Activated T-helper 1 cell treated with anti-CD3 and anti-CD28 coated beads, Interleukin-12 subunit alpha, Interleukin-12 subunit beta, Interleukin-2, Interleukin-4 antibody, amounts not matched to agents 30 ng/mL and 10 ng/mL and 1 ng/mL, durations not matched to agents 14 hours and 24 hours and 36 hours (primary cell): ENCODE results near the gene CSMD2. TPM values are rescaled to one million over a fixed set of nuclear protein-coding genes. Genes with fewer than 3 reads are reported as not detected.

Experiments used
- DNase-seq: peaks from one replicate; pipeline ENCODE4 v3.0.0; 2021; ENCODE audit warnings: low spot score
- H3K27ac Mint-ChIP-seq: one replicate; pipeline ENCODE4 v1.8.0; 2021; ENCODE audit warnings: mild to moderate bottlenecking, mixed read lengths
- H3K27me3 Mint-ChIP-seq: one replicate; pipeline ENCODE4 v1.8.0; 2022; ENCODE audit warnings: mild to moderate bottlenecking, moderate library complexity, mixed read lengths; ENCODE audit not compliant: insufficient read depth
- H3K36me3 Mint-ChIP-seq: one replicate; pipeline ENCODE4 v1.8.0; 2021; ENCODE audit warnings: low read depth, mixed read lengths
- H3K4me1 Mint-ChIP-seq: one replicate; pipeline ENCODE4 v1.8.0; 2021; ENCODE audit warnings: low read depth, mixed read lengths
- H3K4me3 Mint-ChIP-seq: one replicate; pipeline ENCODE4 v1.8.0; 2021; ENCODE audit warnings: mild to moderate bottlenecking, moderate library complexity, mixed read lengths
- H3K9me3 Mint-ChIP-seq: one replicate; pipeline ENCODE4 v1.8.0; 2021; ENCODE audit warnings: mixed read lengths
- intact Hi-C: fragments of 100-400 bp; cut with micrococcal nuclease; formaldehyde crosslinking; loops from one replicate; pipeline ENCODE4 v1.15.1; 2024
- total RNA-seq: library from RNA; stranded (reverse); gene quantifications from 2 replicates; pipeline ENCODE4 v1.2.3, GENCODE V29; 2022

The CSMD2 gene
- total RNA-seq, 1 donor from 2014 or later: not detected

DNA sequence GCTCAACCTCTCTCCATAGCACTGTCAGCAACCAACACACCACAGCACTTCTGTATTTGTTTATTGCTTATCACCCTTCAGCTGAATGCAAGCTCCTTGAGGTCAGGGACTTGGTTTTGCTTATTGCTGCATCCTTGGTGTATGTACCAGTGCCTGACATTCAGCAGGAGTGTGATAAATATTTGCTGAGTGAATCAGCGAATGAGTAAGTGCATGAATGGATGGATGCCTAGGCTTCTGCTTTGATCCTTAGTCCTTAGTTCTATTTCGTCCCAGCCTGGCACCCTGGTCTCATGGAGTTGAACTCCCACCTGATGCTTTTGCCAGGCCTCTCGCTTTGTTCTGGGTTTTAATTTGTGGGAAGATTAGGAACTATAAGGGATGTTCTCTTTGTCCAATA lies 604.4 kb downstream of the CSMD2 start:
- Mint-ChIP-seq H3K4me1 (no peaks in the 10 kb centered on the region), H3K4me3 (no peak overlapping the region), H3K36me3 (no peaks in the 10 kb centered on the region), H3K27ac (no peak overlapping the region), H3K9me3 (peaks cover 6% of the 10 kb centered on the region), H3K27me3 (peaks cover 12% of the 10 kb centered on the region)
- DNase-seq: no peak
- intact Hi-C loops: no loop called here

DNA sequence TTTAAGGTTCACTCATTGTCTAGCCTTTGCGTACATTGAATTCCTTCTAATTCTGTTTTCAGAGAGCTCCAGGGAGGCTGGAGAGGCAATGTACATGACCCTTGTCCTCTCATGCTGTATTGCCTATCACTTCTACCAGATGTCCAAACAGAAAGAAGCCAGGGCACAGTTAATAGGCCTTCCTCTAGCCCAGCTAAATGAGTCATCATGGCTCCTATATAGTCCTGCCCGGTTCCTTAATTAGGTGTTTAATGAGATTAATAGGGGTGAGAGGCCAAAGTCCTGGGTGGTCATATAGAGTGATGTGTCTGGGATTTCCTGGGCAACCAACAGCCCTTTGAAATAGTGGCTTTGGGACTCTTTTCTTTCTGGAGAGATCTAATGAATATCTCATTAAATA lies 616.3 kb downstream of the CSMD2 start:
- intact Hi-C loops: no loop called here
- H3K9me3 Mint-ChIP-seq: peaks cover 4% of the 10 kb centered on the region
- no peak overlapping the region for H3K27ac Mint-ChIP-seq
- H3K4me1 Mint-ChIP-seq: no peaks in the 10 kb centered on the region
- H3K4me3 Mint-ChIP-seq: no peak overlapping the region
- no peak for DNase-seq
- no peaks in the 10 kb centered on the region for H3K36me3 Mint-ChIP-seq
- H3K27me3 Mint-ChIP-seq: no peaks in the 10 kb centered on the region

DNA sequence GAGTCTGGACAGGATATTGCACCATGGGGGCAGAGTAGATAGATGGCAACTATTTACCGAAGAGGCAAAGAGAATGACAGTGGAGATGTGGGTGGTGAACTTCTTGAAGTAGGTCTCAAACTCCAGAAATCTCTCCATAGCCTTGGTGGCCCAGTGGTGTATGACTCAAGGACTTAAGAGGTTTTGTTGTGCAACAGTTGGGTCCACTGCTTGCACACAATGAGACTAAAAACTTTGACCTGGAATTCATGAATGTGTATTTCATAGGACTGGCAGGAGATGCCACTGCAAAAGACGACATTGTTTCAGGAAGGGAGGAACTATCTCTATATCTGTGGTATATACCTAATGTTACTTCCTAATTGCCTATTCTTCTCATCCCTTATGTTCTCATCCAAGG lies 616.7 kb downstream of the CSMD2 start:
- no peak overlapping the region for H3K27ac Mint-ChIP-seq
- DNase-seq: no peak
- no peaks in the 10 kb centered on the region for H3K4me1 Mint-ChIP-seq
- peaks cover 4% of the 10 kb centered on the region for H3K9me3 Mint-ChIP-seq
- intact Hi-C loops: no loop called here
- no peaks in the 10 kb centered on the region for H3K36me3 Mint-ChIP-seq
- H3K4me3 Mint-ChIP-seq: no peak overlapping the region
- no peaks in the 10 kb centered on the region for H3K27me3 Mint-ChIP-seq

DNA sequence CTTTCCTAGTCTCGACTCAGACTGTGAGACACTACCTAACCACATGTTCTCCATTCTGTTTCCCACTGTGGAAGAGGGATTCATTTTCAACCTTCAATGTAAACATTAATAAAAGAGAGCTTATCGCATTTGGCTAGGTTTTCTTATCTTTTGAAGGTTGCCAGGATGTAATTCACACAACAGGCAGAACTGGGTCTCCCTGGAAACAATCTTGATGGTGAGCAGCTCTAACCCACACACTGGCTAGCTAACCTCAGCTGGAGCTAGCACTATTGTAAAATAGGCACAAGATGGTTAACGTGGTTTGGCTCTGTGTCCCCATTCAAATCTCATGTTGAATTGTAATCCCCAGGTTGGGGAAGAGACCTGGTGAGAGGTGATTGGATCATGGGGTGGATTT lies 617.5 kb downstream of the CSMD2 start:
- no peaks in the 10 kb centered on the region for H3K4me1 Mint-ChIP-seq
- no peak for DNase-seq
- H3K27me3 Mint-ChIP-seq: no peaks in the 10 kb centered on the region
- no peak overlapping the region for H3K4me3 Mint-ChIP-seq
- intact Hi-C loops: no loop called here
- no peak overlapping the region for H3K27ac Mint-ChIP-seq
- peaks cover 4% of the 10 kb centered on the region for H3K9me3 Mint-ChIP-seq
- no peaks in the 10 kb centered on the region for H3K36me3 Mint-ChIP-seq

DNA sequence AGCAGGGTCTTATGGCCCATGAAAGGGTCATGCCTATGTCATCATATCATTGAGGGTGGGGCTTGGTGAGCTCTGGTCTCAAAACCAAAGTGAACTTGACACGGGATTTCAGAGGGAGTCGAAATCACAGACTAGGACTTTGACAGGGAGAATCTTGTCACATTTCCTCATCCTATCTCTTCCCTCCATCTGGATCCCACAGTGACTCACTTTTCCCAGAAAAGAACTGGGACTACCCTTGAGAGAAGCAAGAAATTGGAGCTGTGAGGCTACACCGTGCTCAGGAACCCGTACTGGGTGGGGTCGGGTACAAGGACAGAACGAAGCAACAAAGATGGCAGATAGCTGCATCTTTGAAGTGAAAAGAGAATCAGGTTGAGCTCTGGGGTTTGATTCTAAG lies 623.1 kb downstream of the CSMD2 start:
- no peak for DNase-seq
- Mint-ChIP-seq H3K27me3 (no peaks in the 10 kb centered on the region), H3K4me3 (no peak overlapping the region), H3K36me3 (no peaks in the 10 kb centered on the region), H3K9me3 (no peaks in the 10 kb centered on the region), H3K4me1 (no peaks in the 10 kb centered on the region), H3K27ac (no peak overlapping the region)
- intact Hi-C loops: no loop called here

DNA sequence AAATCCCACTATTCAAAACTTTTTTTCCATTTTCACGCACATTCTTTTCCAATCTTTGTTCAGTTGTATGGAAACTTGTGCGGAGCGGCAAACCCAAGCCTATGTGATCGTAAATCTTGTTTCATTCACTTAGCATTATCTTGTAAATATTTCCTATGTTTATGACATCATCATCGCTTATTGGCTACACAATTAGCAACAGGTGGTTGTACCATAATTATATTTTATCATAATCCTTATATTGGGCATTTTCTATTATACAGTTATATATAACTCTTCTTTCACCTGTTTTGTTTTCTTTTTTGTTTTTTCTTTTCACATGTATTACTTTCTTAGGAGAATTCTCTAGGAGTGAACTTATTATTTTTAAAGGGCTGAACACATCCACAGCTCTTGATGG lies 627.1 kb downstream of the CSMD2 start:
- Mint-ChIP-seq H3K4me1 (no peaks in the 10 kb centered on the region), H3K36me3 (no peaks in the 10 kb centered on the region), H3K9me3 (no peaks in the 10 kb centered on the region), H3K27me3 (no peaks in the 10 kb centered on the region), H3K4me3 (no peak overlapping the region), H3K27ac (no peak overlapping the region)
- intact Hi-C loops: no loop called here
- no peak for DNase-seq

DNA sequence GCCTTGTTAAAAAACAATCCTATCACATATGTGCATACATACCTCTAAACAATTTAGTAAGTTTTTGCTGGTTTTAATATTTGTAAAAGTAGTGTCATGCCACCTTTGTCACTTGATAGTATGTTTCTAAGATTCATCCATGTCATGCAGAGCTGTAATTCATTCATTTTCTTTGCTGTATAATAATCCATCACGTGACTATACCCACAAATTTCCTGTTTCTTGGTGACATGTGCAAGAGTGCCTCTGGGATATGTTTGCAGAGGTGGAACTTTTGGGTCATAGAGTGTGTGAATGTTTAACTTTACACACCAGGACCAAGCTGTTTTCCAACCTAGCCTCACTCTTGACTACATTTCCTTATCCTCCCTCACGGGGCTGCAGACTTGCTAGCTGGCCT lies 629.7 kb downstream of the CSMD2 start:
- Mint-ChIP-seq H3K27me3 (peaks cover 2% of the 10 kb centered on the region), H3K36me3 (no peaks in the 10 kb centered on the region), H3K27ac (no peak overlapping the region), H3K9me3 (no peaks in the 10 kb centered on the region), H3K4me3 (no peak overlapping the region), H3K4me1 (no peaks in the 10 kb centered on the region)
- intact Hi-C loops: no loop called here
- no peak for DNase-seq

DNA sequence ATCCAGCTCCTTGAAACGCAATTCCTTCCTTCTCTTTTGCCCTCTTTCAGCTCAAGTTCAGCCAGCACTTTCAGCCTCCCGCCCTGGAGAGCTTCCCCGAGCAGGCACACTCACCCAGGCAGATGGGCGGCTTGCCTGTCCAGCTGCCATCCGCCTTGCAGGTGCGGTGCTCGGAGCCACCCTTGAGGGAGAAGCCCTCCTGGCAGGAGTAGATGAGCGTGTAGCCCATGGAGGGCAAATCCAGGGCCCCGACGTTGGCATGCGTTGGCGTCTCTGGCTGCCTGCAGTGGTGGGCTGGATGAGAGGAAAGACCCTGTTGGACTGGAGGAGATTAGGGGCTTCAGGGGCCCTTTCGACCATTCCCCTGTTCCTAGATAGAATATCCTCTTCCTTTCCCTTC lies 632.1 kb downstream of the CSMD2 start:
- no peak overlapping the region for H3K27ac Mint-ChIP-seq
- intact Hi-C loops: no loop called here
- H3K9me3 Mint-ChIP-seq: no peaks in the 10 kb centered on the region
- H3K36me3 Mint-ChIP-seq: no peaks in the 10 kb centered on the region
- H3K4me3 Mint-ChIP-seq: no peak overlapping the region
- no peak for DNase-seq
- H3K4me1 Mint-ChIP-seq: no peaks in the 10 kb centered on the region
- H3K27me3 Mint-ChIP-seq: peaks cover 7% of the 10 kb centered on the region

DNA sequence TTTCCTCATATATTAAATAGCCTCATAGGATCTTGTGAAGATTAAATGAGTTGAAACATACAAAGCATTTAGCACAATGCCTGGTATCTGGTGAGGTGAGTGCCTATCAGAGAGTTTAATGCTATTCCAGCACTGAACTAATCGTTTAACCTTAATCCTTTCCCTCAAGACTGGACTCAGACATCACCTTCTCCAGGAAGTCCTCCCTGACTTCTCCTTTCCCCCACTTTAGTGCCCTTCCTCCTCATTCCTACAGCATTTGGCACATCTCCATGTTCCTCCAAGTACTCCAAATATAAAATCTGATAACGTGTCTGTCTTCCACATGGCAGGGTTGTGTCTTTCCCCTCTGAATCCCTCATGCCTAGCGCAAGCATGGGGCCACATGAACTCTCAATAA lies 632.8 kb downstream of the CSMD2 start:
- no peaks in the 10 kb centered on the region for H3K9me3 Mint-ChIP-seq
- no peak overlapping the region for H3K27ac Mint-ChIP-seq

DNA sequence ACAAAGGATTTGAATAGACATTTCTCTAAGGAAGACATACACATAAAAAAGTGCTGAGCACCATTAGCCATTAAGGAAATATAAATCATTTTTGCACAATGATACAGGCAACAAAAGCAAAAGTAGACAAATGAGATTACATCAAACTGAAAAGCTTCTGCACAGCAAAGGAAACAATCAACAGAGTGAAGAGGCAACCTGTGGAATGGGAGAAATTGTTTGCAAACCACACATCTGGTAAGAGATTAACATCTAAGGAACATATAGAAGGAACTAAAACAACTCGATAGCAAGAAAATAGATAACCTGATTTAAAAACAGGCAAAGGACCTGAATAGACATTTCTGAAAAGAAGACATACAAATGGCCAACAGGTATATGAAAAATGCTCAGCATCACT lies 635.1 kb downstream of the CSMD2 start:
- Mint-ChIP-seq H3K9me3 (no peaks in the 10 kb centered on the region), H3K27ac (no peak overlapping the region), H3K27me3 (peaks cover 7% of the 10 kb centered on the region), H3K36me3 (no peaks in the 10 kb centered on the region), H3K4me3 (no peak overlapping the region), H3K4me1 (no peaks in the 10 kb centered on the region)
- intact Hi-C loops: no loop called here
- DNase-seq: no peak

More for the DNA sequence above, 632.8 kb downstream of the CSMD2 start:
- Mint-ChIP-seq H3K27me3 (peaks cover 7% of the 10 kb centered on the region), H3K4me3 (no peak overlapping the region), H3K36me3 (no peaks in the 10 kb centered on the region), H3K4me1 (no peaks in the 10 kb centered on the region)
- intact Hi-C loops: no loop called here
- no peak for DNase-seq

DNA sequence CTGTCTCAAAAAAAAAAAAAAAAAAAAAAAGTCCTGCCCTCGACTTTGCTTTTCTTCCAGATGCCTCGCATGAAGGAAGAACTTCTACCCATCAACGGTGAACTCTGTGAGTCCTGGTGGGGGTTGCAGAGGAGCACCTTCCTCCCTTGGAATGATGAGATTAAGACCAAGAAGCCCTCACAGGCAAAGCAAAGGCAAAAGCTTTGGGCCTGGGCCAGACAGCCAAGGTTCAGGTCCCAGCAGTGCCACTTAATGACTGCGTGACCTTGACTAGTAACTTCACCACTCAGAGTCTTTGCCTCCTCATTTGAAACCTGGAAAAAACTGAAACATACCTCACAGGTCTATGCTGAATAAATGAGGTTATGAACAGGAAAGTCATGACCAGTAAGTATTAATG lies 637.1 kb downstream of the CSMD2 start:
- no peaks in the 10 kb centered on the region for H3K4me1 Mint-ChIP-seq
- no peaks in the 10 kb centered on the region for H3K9me3 Mint-ChIP-seq
- no peak for DNase-seq
- H3K36me3 Mint-ChIP-seq: no peaks in the 10 kb centered on the region
- intact Hi-C loops: no loop called here
- no peak overlapping the region for H3K4me3 Mint-ChIP-seq
- H3K27me3 Mint-ChIP-seq: peaks cover 7% of the 10 kb centered on the region
- H3K27ac Mint-ChIP-seq: no peak overlapping the region

DNA sequence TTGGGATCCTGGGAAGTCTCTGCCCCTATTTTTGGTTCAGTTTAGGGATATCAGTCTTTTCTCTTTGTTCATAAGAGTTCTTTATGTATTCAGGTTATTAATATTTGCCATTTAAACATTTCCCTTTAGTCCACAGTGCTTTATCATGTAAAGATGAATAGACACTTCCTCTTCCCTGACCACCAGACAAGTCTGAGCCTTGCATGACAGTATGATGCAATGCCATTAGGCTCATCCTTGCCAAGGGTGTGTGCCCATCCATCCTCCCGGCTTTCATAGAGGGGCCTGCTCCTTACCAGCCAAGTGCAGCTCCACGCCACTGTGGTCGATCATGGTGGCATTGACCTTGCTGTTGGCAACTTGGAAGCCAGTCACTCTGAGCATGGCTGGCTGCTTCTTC lies 640.4 kb downstream of the CSMD2 start:
- Mint-ChIP-seq H3K4me1 (no peaks in the 10 kb centered on the region), H3K9me3 (no peaks in the 10 kb centered on the region), H3K36me3 (no peaks in the 10 kb centered on the region), H3K27me3 (peaks cover 3% of the 10 kb centered on the region), H3K4me3 (no peak overlapping the region), H3K27ac (no peak overlapping the region)
- no peak for DNase-seq
- intact Hi-C loops: no loop called here

DNA sequence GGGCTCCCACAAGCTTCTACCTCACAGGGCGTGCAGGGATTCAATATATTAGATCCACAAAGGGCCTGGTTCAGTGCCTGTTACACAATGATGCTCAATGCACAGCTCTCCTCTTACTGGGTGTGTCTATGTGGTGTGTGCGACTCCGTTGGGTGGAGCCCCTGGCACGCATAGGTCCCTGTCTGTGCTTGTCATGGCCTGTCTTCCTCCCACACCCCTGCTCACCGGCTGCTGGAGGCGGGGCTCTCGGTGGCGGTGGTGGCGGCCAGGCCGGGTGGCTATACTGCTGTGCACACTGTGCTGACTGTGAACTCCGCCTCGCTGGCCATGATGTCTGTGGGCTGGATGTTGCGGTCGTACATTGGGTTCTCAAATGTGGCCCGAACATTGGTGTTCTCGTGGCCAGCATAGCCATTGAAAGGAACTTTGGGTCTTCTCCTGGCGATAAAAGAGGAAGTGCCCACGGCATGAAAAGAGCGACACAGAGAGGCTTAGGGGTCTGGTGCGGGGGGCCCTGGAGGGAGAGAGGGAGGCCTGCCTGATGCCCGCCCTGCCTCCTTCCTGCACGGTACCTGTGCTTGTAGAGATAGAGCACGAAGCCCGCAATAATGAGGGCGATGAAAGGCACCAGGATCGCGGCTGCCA lies 645.7 kb downstream of the CSMD2 start:
- Mint-ChIP-seq H3K36me3 (no peaks in the 10 kb centered on the region), H3K9me3 (no peaks in the 10 kb centered on the region), H3K27me3 (no peaks in the 10 kb centered on the region), H3K27ac (no peak overlapping the region), H3K4me1 (no peaks in the 10 kb centered on the region), H3K4me3 (no peak overlapping the region)
- DNase-seq: no peak
- intact Hi-C loops: no loop called here

DNA sequence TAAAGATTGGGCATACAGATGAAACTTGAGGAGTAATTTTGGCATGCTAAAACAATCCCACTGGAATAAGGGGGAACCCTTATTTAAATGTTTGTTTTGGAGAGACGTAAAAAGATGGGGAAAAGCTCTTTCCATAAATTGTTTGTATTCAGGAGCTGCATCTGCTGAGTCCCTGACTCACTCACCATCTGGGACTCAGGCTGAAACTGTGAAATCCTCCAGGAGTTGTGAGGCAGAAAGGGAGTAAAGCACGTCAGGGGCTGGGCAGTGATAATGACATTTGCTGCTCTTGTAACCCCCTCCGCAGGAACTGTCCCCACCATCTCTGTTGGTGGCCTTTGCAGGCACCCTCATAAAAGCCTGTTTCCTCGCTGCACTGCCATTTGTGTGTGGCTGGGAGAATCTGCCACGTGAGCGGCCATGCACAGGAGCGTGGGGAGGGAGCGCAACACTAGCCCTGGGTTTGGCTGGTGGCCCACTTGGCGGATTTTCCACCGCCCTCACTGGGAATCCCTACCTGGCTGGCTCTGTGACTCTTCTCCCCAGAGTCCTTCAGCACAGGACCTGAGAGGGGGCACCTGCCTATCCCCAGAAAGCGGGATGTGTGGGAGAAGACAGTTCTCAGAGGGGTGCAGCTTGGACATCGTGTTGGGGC lies 647.3 kb downstream of the CSMD2 start:
- H3K9me3 Mint-ChIP-seq: no peaks in the 10 kb centered on the region
- no peak overlapping the region for H3K27ac Mint-ChIP-seq
- no peak overlapping the region for H3K4me3 Mint-ChIP-seq
- no peaks in the 10 kb centered on the region for H3K4me1 Mint-ChIP-seq
- intact Hi-C loops: no loop called here
- DNase-seq: no peak
- no peaks in the 10 kb centered on the region for H3K27me3 Mint-ChIP-seq
- no peaks in the 10 kb centered on the region for H3K36me3 Mint-ChIP-seq
